ENCODE measurements around the gene USH1C. TPM values are rescaled to one million over a fixed set of nuclear protein-coding genes. Genes with fewer than 3 reads are reported as not detected.

The USH1C gene
- total and polyA plus RNA-seq, 8 donors: 4.8 to 107 (median 22.2) TPM

GRCh38 chr11:17475666-17476316, 68.4 kb downstream of the USH1C start:
- peak in 1 of 2 donors; percentile 14 for DNase-seq
- no peaks in the 10 kb centered on the region for H3K36me3 ChIP-seq
- H3K4me3 ChIP-seq: peak overlapping the region; percentile 35 to 52 (median 40)
- H3K27me3 ChIP-seq: peaks cover 19 to 77% (median 37%) of the 10 kb centered on the region in 3 donors
- WGBS, 5 donors: 5 to 9% (median 7%) methylated on average over 24 to 31 of the region's 31 CpGs
- TF ChIP-seq POLR2A (IDR thresholded peaks at IDR 0.05): no peak
- TF ChIP-seq POLR2AphosphoS5 (IDR thresholded peaks at IDR 0.05): no peak
- no peak for TF ChIP-seq EP300 (IDR thresholded peaks at IDR 0.05)
- no peak overlapping the region for H3K27ac ChIP-seq
- no peaks in the 10 kb centered on the region for H3K9me3 ChIP-seq
- peaks cover 14 to 23% (median 20%) of the 10 kb centered on the region in 4 donors for H3K4me1 ChIP-seq
- intact Hi-C loops (cut with DNase I; ENCODE audit: low total_unique reads): no loop called here

GRCh38 chr11:17473071-17473744, 71.0 kb downstream of the USH1C start:
- DNase-seq: peak in 1 of 2 donors; percentile 43
- Histone ChIP-seq H3K9me3 (no peaks in the 10 kb centered on the region), H3K27me3 (peaks cover 19 to 63% (median 35%) of the 10 kb centered on the region in 3 donors), H3K27ac (no peak overlapping the region), H3K36me3 (no peaks in the 10 kb centered on the region), H3K4me3 (no peak overlapping the region), H3K4me1 (peaks cover 12 to 16% (median 15%) of the 10 kb centered on the region in 4 donors)
- WGBS, 5 donors: 42 to 52% (median 47%) methylated on average over 6 of the region's 6 CpGs
- intact Hi-C loops (cut with DNase I; ENCODE audit: low total_unique reads): no loop called here
- TF ChIP-seq POLR2AphosphoS5 (IDR thresholded peaks at IDR 0.05) (no peak), CTCF (IDR thresholded peaks at IDR 0.05) (peak in 2 of 7 experiments; percentile 13 to 18)

DNA sequence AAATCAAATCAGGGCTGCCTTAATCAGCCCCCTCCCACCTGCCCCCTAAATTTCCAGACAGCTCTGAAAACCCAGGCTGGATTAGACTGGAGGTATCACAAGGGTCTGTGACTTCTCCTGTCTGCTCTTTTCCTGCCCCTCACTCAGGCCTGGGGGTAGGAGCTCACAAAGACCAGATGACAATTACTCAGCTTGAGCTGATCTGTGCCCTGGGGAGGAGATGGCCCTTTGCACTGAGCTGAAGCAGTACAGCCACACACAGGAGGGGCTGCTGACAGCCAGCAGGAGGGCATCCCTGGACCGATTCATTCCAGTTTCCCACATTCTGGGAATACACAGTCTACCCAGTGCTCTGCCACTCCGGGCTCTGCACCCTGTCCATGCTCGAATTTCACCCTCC, 71.7 kb downstream of the USH1C start:
- intact Hi-C loops (cut with DNase I; ENCODE audit: low total_unique reads): no loop called here
- TF ChIP-seq POLR2A (IDR thresholded peaks at IDR 0.05) (no peak), POLR2AphosphoS5 (IDR thresholded peaks at IDR 0.05) (no peak), EP300 (IDR thresholded peaks at IDR 0.05) (no peak), CTCF (IDR thresholded peaks at IDR 0.05) (no peak)
- 48 to 66% (median 55%) methylated on average over 3 of the region's 3 CpGs for WGBS, 5 donors
- no peaks in the 10 kb centered on the region for H3K36me3 ChIP-seq
- no peak overlapping the region for H3K27ac ChIP-seq
- peaks cover 12 to 16% (median 15%) of the 10 kb centered on the region in 4 donors for H3K4me1 ChIP-seq
- H3K4me3 ChIP-seq: no peak overlapping the region
- no peak for DNase-seq
- H3K9me3 ChIP-seq: no peaks in the 10 kb centered on the region
- peaks cover 19 to 56% (median 28%) of the 10 kb centered on the region in 3 donors for H3K27me3 ChIP-seq

GRCh38 chr11:17471501-17471900, 72.7 kb downstream of the USH1C start:
- Histone ChIP-seq H3K9me3 (no peaks in the 10 kb centered on the region), H3K4me3 (no peak overlapping the region), H3K27me3 (peaks cover 15 to 46% (median 19%) of the 10 kb centered on the region in 3 donors), H3K4me1 (peaks cover 9 to 11% (median 10%) of the 10 kb centered on the region in 4 donors), H3K27ac (no peak overlapping the region), H3K36me3 (no peaks in the 10 kb centered on the region)
- DNase-seq: no peak
- TF ChIP-seq EP300 (IDR thresholded peaks at IDR 0.05) (no peak), POLR2AphosphoS5 (IDR thresholded peaks at IDR 0.05) (no peak), POLR2A (IDR thresholded peaks at IDR 0.05) (no peak), CTCF (IDR thresholded peaks at IDR 0.05) (no peak)
- WGBS, 5 donors: 71 to 81% (median 80%) methylated on average over 3 of the region's 3 CpGs
- intact Hi-C loops (cut with DNase I; ENCODE audit: low total_unique reads): no loop called here
